Thoracic aorta (tissue), 2 donors: ENCODE measurements around the gene SDHAF1. TPM values are rescaled to one million over a fixed set of nuclear protein-coding genes. Genes with fewer than 3 reads are reported as not detected.
A peak's percentile ranks its signal among the peaks of the same experiment; 100 is the strongest.
"Not testable (repeated sequence)": the region's sequence is repeated elsewhere in the genome, so short reads cannot be mapped to it uniquely, and the experiment has no call there.

Experiments
- ATAC-seq: fragments of 150-250 bp; one replicate; pipeline ENCODE4 v1.8.0; 2017; ENCODE audit warnings: low read depth; ENCODE audit not compliant: insufficient number of reproducible peaks, low FRiP score
- DNase-seq: peaks from one replicate; pipeline ENCODE4 v3.0.0-alpha.2; 2020; ENCODE audit warnings: low spot score
- H3K27ac ChIP-seq, 2 donors: fragments of 200-600 bp; sonication (generic); 1 replicate in 1 of 2; 2 replicates in 1 of 2; pipeline ENCODE4 v1.5.1; 2016; ENCODE audit warnings: mild to moderate bottlenecking in 2 of 2, moderate library complexity in 2 of 2
- H3K27me3 ChIP-seq: fragments of 200-600 bp; sonication (generic); replicated peaks from 2 replicates; pipeline ENCODE4 v1.6.0; 2016; ENCODE audit warnings: mild to moderate bottlenecking; ENCODE audit not compliant: insufficient read depth
- H3K36me3 ChIP-seq: fragments of 200-600 bp; sonication (generic); one replicate; pipeline ENCODE4 v1.5.1; 2016
- H3K4me1 ChIP-seq, 2 donors: fragments of 200-600 bp; sonication (generic); 1 replicate in 1 of 2; 2 replicates in 1 of 2; pipeline versions ENCODE4 v1.5.1 to v1.6.0; 2016; ENCODE audit warnings: low read depth in 2 of 2, mild to moderate bottlenecking in 1 of 2; ENCODE audit not compliant: control insufficient read depth in 1 of 2
- H3K4me3 ChIP-seq: fragments of 200-600 bp; sonication (generic); 2 replicates; pipeline ENCODE4 v1.5.1; 2016; ENCODE audit warnings: mild to moderate bottlenecking
- H3K9me3 ChIP-seq: fragments of 200-600 bp; sonication (generic); 2 replicates; pipeline ENCODE4 v1.5.1; 2016
- total RNA-seq, 2 donors: library from RNA; depleted of rRNA; stranded (reverse); fragments of >200 nt; gene quantifications; one replicate each; pipeline versions ENCODE4 v1.1.0 to v1.2.3, GENCODE V29; 2016
- TF ChIP-seq, protein P1 (sequence below): fragments of 200-600 bp; sonication (generic); IDR thresholded peaks from one replicate; pipeline ENCODE4 v1.5.1; 2019; ENCODE audit warnings: antibody characterized with exemption

Gene SDHAF1
- total RNA-seq, 2 donors from 2014 or later: 43.0 to 70.5 TPM

DNA sequence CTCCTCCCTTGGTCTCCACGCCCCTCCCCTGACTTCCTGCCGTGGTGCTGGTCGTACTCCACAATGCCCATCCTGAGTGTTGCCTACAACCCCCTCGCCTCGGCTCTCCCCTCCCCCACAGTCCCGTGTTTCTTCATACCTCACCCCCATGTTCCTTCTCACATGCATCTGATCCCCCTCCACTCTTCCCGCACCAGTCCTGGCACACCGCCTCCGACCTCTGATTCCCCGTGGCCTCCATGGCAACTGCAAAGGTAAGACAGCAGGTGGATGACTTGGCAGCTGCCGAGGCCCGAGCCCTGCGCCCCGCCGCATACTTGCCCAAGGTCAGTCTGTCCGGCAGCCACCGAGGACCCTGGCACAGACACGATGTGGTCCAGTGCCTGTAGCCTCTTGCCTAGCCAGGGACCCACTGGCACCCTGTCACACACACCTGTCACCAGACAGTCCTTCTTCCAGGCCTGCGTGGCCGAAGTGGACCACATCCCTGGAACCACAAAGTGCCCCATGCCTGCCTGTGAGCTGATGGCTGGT, 16.1 kb upstream of the SDHAF1 start:
- no peaks in the 10 kb centered on the region for H3K9me3 ChIP-seq
- ATAC-seq (no peak), DNase-seq (no peak)
- H3K27me3 ChIP-seq: no peaks in the 10 kb centered on the region
- no peak overlapping the region for H3K4me3 ChIP-seq
- H3K4me1 ChIP-seq: no peaks in the 10 kb centered on the region
- TF ChIP-seq, protein P1, sequence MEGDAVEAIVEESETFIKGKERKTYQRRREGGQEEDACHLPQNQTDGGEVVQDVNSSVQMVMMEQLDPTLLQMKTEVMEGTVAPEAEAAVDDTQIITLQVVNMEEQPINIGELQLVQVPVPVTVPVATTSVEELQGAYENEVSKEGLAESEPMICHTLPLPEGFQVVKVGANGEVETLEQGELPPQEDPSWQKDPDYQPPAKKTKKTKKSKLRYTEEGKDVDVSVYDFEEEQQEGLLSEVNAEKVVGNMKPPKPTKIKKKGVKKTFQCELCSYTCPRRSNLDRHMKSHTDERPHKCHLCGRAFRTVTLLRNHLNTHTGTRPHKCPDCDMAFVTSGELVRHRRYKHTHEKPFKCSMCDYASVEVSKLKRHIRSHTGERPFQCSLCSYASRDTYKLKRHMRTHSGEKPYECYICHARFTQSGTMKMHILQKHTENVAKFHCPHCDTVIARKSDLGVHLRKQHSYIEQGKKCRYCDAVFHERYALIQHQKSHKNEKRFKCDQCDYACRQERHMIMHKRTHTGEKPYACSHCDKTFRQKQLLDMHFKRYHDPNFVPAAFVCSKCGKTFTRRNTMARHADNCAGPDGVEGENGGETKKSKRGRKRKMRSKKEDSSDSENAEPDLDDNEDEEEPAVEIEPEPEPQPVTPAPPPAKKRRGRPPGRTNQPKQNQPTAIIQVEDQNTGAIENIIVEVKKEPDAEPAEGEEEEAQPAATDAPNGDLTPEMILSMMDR: no peak
- H3K36me3 ChIP-seq: no peaks in the 10 kb centered on the region
- H3K27ac ChIP-seq: no peak overlapping the region

- ATAC-seq, H3K27ac ChIP-seq, H3K4me1 ChIP-seq, H3K9me3 ChIP-seq, H3K4me3 ChIP-seq, H3K27me3 ChIP-seq, H3K36me3 ChIP-seq, DNase-seq: not testable (repeated sequence)
Measured at GRCh38 chr19:35980997-35981396, 14.0 kb upstream of the SDHAF1 start.

DNA sequence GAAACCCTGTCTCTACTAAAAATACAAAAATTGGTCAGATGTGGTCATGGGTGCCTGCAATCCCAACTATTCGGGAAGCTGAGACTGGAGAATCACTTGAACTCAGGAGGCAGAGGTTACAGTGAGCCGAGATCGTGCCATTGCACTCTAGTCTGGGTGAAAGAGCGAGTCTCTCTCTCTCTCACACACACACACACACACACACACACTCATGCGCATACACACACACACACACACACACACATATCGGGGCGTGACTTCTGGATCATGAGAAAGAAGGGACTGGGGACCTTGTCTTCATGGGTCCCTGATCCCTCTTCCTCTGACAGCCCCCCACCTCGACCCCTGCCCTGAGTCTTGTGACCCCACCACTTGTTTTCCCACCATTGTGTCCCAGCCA, 11.8 kb upstream of the SDHAF1 start:
- Histone ChIP-seq H3K36me3 (no peaks in the 10 kb centered on the region), H3K4me1 (peaks cover 0 to 6% of the 10 kb centered on the region in 2 donors), H3K9me3 (no peaks in the 10 kb centered on the region), H3K27ac (no peak overlapping the region), H3K27me3 (no peaks in the 10 kb centered on the region), H3K4me3 (no peak overlapping the region)
- ATAC-seq (no peak), DNase-seq (no peak)
- TF ChIP-seq, protein P1: no peak

DNA sequence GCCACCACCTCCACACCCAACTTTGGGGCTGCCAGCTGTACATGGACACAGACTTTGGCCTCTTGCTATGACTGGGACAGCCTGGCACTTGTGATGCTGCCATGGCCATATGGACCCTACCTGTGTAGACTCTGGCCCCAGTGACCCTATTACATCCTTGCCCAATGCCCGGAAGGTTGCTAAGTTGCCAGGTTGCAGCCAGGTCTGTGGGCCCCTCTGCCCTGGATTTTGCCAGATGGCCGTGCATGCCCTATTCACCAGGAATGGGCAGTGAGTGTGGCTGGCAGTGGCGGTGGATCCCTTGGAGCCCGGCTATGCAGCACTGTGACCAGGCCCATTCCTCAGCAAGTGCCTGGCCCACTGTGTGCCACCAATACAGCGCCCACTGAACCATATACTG, 8.9 kb upstream of the SDHAF1 start:
- H3K9me3 ChIP-seq: no peaks in the 10 kb centered on the region
- TF ChIP-seq, protein P1: no peak
- H3K27me3 ChIP-seq: no peaks in the 10 kb centered on the region
- no peak for DNase-seq
- no peak for ATAC-seq
- H3K4me3 ChIP-seq: no peak overlapping the region
- no peaks in the 10 kb centered on the region for H3K36me3 ChIP-seq
- H3K4me1 ChIP-seq: peaks cover 0 to 6% of the 10 kb centered on the region in 2 donors
- H3K27ac ChIP-seq: no peak overlapping the region

- no peaks in the 10 kb centered on the region for H3K36me3 ChIP-seq
- peaks cover 0 to 6% of the 10 kb centered on the region in 2 donors for H3K4me1 ChIP-seq
- H3K9me3 ChIP-seq: no peaks in the 10 kb centered on the region
- no peaks in the 10 kb centered on the region for H3K27me3 ChIP-seq
- TF ChIP-seq, protein P1: no peak
- peak overlapping the region; percentile 63 for H3K4me3 ChIP-seq
- no peak overlapping the region for H3K27ac ChIP-seq
- no peak for ATAC-seq
- DNase-seq: no peak
Measured at GRCh38 chr19:35986664-35987570, 8.1 kb upstream of the SDHAF1 start.
